Measurements from ENCODE around the gene ARHGAP8. TPM values are rescaled to one million over a fixed set of nuclear protein-coding genes. Genes with fewer than 3 reads are reported as not detected.
"Not testable (repeated sequence)": the region's sequence is repeated elsewhere in the genome, so short reads cannot be mapped to it uniquely, and the experiment has no call there.

ARHGAP8 gene
- total RNA-seq, 1 donor from 2014 or later: not detected

DNA sequence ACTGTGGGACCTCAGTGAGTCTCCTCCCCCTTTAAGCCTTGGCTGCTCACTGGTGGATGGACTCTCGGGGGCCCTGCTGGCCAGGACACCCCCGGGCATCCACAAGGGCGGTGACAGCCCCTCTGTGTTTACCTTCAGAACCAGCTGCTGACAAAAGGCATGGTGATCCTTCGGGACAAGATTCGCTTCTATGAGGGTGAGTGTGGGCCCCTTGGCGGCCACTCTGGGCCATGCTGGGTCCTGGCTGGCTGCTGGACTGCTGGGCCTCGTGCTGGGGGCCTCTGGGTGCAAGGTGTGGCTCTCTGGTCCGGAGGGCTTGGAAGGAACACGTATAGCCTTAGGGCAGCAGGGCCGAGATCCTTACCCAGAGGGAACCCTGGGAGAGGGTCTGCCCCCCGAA, 25.9 kb upstream of the ARHGAP8 start:
- DNase-seq: no peak

- DNase-seq: no peak
These were observed 25.2 kb upstream of the ARHGAP8 start for GRCh38 chr22:44727148-44727547.

- DNase-seq: no peak
These were observed 24.7 kb upstream of the ARHGAP8 start for GRCh38 chr22:44727709-44728108.

DNA sequence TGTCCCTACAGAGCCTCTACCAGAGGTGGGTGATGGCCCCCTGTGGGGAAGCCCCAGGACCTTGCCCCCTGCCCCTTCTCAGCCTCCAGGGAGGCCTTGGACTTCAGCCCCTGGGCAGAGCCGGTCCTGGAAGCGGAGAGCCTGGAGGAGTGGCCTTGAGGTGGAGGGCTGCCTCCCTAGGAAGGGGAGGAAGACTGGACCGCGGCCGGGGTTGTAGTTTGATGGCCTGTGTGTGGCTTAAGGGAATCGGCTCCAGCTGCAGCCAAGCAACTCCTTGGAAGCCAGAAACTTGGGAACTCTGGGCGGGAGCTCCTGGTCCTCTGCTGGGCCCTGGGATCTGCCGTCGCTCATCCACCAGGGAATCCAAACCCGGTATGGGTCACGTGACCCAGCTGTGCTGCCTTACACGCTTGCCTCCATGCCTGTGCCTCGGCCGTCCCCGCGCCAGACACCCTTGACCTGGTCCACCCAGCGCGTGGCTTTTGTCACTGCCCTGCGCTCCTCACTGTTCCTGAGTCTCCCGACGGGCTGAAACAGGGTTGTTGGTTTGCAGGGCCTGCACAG, 23.5 kb upstream of the ARHGAP8 start:
- no peak for DNase-seq

GRCh38 chr22:44729391-44730021, 22.9 kb upstream of the ARHGAP8 start:
- DNase-seq: peak; percentile 66

DNA sequence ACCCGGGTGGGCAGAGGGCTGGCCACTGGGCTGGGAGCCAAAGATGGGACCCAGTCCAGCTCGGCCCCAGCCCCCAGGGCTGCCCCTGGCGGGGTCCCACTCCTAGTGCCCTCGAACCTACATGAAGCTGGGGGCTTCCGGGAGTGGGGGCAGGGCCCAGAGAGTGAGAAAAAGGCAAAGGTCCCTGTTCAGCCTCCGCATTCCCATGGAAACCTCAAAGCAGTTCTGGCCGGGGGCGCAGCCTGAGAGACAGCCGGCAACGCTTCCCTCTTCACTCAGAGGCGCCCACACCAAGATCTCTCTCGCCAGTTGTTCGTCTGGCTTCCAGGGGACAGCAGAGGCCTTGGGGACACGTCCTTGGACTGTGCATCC, 22.4 kb upstream of the ARHGAP8 start:
- DNase-seq: no peak

DNA sequence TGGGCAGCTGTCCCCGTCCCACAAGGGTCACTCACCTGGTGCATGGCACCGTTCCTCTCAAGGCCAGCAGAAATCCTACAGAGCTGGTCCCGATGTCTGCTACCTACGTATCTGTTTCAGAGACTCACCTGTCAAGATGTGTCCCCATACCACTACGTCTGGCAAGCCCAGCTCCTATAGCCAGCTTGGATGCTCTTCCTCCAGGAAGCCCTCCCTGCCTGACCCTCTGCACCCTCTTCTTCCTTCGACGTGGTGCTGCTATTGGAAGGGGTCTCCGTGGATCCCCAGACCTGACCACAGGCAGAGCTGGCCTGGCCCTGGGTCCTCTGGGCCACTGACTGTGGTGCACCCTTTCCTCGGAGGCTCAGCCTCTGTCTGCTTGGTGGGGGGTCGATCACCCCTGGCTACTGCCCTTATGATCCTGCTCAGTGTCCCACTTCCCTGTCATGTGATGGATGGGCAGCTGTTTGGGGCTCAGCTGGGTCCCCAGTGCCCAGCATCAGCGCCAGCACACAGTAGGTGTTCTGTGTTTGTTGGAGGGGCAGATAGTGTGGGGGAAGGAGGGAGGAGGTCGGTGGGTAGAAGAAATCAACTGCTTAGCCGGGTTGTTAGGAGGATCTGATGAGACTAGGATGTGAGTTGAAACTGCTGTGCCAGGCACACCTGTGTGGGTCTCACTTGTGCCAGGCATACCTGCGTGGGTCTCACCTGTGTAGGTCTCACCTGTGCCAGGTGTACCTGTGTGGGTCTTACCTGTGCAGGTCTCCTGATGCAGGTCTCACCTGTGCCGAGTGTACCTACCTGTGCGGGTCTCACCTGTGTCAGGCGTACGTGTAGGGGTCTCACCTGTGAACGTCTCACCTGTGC, 21.7 kb upstream of the ARHGAP8 start:
- no peak for DNase-seq

- DNase-seq: no peak
These were observed 20.9 kb upstream of the ARHGAP8 start for GRCh38 chr22:44731357-44731970.

DNA sequence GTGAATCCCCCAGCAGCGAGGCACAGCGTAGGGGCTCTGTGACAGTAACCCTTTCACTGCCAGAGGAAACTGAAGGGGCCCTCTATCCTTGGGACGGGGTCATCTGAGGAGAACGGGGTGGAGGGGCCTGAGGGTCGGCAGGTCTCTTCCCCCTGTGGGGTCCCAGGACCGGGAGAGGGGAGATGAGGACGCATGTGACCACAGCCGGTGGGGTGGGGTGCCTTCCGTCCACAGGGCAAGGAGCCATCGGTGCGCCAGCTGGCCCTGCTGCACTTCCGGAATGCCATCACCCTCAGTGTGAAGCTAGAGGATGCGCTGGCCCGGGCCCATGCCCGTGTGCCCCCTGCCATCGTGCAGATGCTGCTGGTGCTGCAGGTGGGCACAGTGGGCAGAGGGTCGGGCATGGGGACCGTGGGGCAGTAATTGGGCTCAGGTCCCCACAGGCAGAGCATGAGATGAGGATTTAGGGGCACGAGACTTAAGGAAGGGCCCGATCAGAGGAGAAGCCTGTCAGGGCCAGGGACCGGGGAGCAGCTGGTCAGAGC, 20.3 kb upstream of the ARHGAP8 start:
- DNase-seq: no peak

GRCh38 chr22:44732661-44733060, 19.7 kb upstream of the ARHGAP8 start:
- no peak for DNase-seq

GRCh38 chr22:44733426-44734106, 18.8 kb upstream of the ARHGAP8 start:
- no peak for DNase-seq

- DNase-seq: no peak
These were observed 18.1 kb upstream of the ARHGAP8 start for GRCh38 chr22:44734278-44734677.

DNA sequence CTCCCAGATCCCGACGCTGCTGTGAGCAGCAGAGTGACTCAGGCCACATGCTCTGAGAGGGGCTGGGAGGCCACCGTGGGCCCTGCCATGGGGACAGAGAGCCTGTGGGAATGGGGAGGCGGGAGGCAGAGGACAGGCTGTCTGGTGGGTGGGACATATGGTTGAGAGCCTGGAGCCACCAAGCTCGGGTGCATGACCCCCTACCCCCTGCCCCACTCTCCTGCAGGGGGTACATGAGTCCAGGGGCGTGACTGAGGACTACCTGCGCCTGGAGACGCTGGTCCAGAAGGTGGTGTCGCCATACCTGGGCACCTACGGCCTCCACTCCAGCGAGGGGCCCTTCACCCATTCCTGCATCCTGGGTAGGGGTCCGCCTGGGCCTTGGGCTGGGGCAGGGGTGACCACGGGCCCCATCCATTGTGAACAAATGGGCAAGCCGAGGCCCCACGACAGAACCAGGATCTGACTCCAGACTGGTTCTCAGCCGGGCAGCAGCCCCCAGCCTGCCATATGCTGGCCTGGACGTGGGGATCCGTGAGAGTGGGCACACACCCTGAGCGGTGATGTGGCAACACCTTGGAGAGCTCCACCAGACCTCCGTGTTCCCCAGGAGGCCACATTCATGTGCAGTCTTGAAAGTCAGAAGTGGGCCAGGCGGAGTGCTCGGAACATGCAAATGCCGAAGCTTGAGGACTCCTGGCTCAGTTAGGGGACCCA, 17.4 kb upstream of the ARHGAP8 start:
- DNase-seq: no peak

GRCh38 chr22:44735518-44736428, 16.6 kb upstream of the ARHGAP8 start:
- DNase-seq: peak; percentile 75

GRCh38 chr22:44736581-44737405, 15.6 kb upstream of the ARHGAP8 start:
- no peak for DNase-seq

DNA sequence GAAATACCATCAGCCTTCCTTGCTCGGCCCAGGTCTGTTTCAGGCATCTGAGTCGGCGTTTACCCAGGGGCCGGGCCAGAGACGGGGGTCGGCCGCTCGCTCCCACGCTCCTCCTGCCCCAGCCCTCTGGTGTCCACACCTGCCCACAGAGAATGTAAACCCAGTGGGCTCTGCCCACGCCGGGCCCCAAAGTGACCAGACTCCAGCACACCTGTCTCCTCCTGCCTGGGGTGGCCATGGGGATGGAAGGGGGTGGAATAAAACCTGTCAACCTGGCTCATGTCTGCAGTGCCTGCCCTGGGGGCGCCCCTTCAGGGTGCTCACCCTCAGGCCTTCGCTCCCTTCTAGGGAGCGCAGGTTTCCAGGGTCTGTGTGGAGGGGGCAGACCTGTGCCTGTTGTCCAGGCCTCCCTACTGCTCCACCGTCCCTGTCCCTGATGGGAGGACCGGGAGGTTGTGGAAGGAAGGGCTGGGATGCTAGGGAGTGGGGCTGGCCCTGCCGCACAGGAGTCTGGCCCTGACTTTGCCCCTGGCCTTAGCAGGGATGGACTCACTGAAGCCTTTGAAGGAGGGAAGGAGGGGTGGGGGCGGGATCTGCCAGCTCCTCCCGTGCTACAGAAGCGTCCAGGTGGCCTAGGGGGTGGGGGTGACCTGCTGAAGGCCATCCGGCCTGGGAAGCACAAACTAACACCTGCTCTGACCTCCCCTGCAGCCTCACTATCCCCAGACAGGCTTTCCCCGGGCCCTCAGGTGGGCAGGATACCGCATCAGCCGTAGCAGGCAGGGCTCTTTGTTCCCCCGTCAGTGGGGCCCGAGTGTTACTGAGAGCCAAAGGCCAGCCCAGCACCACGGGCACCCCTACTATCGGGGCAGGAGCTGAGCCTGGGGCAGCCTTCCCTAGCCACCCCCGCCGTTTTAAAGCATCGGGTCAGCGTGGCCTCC, 14.7 kb upstream of the ARHGAP8 start:
- no peak for DNase-seq

- no peak for DNase-seq
These were observed 14.0 kb upstream of the ARHGAP8 start for GRCh38 chr22:44738347-44738715.

GRCh38 chr22:44739024-44739423, 13.4 kb upstream of the ARHGAP8 start:
- DNase-seq: no peak

GRCh38 chr22:44739666-44740065, 12.7 kb upstream of the ARHGAP8 start:
- not testable (repeated sequence) for DNase-seq

Measured in dermis blood vessel endothelial cell (primary cell).